IPS DF 6.9 (cell line): ENCODE results near the gene SNAPC5.
"Not testable (repeated sequence)": the region's sequence is repeated elsewhere in the genome, so short reads cannot be mapped to it uniquely, and the experiment has no call there.

Experiments used
- DNase-seq: peaks from one replicate; pipeline ENCODE4 v3.0.0-alpha.2; 2013; ENCODE audit warnings: low read depth, low spot score
- H3K27ac ChIP-seq: one replicate; pipeline ENCODE4 v1.5.1; 2013; ENCODE audit warnings: low read length, control low read depth
- H3K27me3 ChIP-seq: 2 replicates; pipeline ENCODE4 v1.6.1; 2013; ENCODE audit warnings: mild to moderate bottlenecking, low read length; ENCODE audit not compliant: control insufficient read depth, insufficient read depth
- H3K36me3 ChIP-seq: 2 replicates; pipeline ENCODE4 v1.6.1; 2013; ENCODE audit warnings: low read length; ENCODE audit not compliant: control insufficient read depth, insufficient read depth
- H3K4me1 ChIP-seq: 2 replicates; pipeline ENCODE4 v1.6.1; 2013; ENCODE audit warnings: low read length; ENCODE audit not compliant: control insufficient read depth, insufficient read depth
- H3K4me3 ChIP-seq: 2 replicates; pipeline ENCODE4 v1.5.1; 2013; ENCODE audit warnings: mild to moderate bottlenecking, low read length
- H3K9me3 ChIP-seq: 2 replicates; pipeline ENCODE4 v1.6.1; 2013; ENCODE audit warnings: low read length, inconsistent platforms; ENCODE audit not compliant: control insufficient read depth, insufficient read depth
- WGBS: extraction: QIAGEN DNeasy Blood & Tissue Kit; methylation state at CpG from one replicate; pipeline ENCODE4 v1.1.7; 2013; ENCODE audit warnings: mixed read lengths, missing lambda C conversion rate; ENCODE audit not compliant: insufficient read length, insufficient coverage; 5-methylcytosine and 5-hydroxymethylcytosine counted together

SNAPC5 gene

DNA sequence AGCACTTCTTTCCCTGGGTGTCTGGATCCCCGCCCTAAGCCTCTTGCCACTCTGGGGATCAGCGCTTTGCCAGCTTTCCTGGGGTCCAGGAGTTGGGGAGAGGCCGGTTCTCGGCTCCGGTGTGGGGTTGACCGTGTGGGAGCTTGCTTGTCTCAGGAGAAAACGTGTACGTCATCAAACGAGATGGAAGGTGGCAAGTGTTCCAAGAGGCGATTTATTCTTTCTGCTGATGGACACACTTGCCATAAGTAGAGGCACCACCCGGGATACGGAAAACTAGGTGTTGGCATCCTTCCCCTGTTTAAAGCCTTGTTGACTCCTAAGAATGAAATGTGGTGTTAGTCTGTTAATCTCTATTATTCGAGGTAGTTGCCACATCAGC is 7.9 kb upstream of the SNAPC5 start:
- H3K27me3 ChIP-seq: no peaks in the 10 kb centered on the region

DNA sequence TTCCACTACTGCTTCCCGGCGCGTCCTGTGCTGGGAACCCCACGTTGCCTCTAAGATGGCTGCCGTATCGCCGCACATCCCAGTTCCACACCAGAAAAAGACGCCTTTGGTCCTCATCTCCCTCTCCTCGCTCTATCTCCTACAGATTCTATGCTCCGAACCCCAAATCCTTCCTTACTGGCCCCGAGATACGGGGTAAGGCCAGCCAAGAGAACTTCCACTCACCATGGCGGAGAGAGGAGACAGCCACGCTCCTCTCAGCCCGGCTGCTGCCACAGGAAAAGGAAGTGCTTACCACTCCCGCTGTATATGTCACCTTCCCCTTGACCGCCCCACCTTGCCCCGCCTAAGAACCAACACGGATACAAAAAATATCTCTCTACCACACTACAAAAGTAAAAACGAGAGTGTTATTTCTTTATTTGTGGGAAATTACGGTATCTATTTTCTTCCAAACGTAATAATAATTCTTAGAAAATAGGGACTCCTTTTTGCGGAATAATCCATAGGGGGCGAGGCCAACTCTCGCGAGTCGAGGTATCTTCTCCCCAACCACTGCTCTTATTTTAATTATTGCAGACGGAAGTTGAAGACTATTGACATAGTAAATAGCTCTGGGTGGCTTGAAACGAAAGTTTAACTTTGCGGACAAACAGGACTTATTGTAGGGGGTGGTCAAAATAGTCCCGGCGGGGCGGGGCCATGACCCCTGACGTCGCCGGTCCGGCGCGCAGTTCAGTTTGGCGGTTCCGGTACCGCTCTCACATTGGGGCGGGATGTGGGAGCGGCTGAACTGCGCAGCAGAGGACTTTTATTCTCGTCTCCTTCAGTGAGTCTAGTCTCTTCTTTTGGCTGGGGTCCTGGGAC is 7.2 kb upstream of the SNAPC5 start, which contains the start of the genes RPL4 and ZWILCH:
Gene RPL4, minus strand, starts transcription at position 293 of the 867 bp plus-strand sequence. Its CDS starts 65 bp downstream, at position 228.
Gene ZWILCH, plus strand, starts transcription at position 764 of the 867 bp plus-strand sequence. Its CDS starts 13 bp downstream, at position 777.
- Histone ChIP-seq H3K27me3 (no peaks in the 10 kb centered on the region), H3K9me3 (no peaks in the 10 kb centered on the region), H3K4me1 (no peaks in the 10 kb centered on the region), H3K4me3 (peak within 1 kb of the TSS; percentile 70), H3K36me3 (peaks cover 26% of the 10 kb centered on the region), H3K27ac (no peak within 1 kb of the TSS)
- DNase-seq: no peak
- no CpG with 5 or more reads among the region's 46 CpGs for WGBS

More for the DNA sequence above, 7.9 kb upstream of the SNAPC5 start:
- Histone ChIP-seq H3K4me3 (peak overlapping the region; percentile 70), H3K36me3 (peaks cover 21% of the 10 kb centered on the region; the same call in 1 of the 2 replicates), H3K9me3 (no peaks in the 10 kb centered on the region), H3K4me1 (no peaks in the 10 kb centered on the region), H3K27ac (no peak overlapping the region)
- WGBS: no CpG with 5 or more reads among the region's 13 CpGs
- no peak for DNase-seq

DNA sequence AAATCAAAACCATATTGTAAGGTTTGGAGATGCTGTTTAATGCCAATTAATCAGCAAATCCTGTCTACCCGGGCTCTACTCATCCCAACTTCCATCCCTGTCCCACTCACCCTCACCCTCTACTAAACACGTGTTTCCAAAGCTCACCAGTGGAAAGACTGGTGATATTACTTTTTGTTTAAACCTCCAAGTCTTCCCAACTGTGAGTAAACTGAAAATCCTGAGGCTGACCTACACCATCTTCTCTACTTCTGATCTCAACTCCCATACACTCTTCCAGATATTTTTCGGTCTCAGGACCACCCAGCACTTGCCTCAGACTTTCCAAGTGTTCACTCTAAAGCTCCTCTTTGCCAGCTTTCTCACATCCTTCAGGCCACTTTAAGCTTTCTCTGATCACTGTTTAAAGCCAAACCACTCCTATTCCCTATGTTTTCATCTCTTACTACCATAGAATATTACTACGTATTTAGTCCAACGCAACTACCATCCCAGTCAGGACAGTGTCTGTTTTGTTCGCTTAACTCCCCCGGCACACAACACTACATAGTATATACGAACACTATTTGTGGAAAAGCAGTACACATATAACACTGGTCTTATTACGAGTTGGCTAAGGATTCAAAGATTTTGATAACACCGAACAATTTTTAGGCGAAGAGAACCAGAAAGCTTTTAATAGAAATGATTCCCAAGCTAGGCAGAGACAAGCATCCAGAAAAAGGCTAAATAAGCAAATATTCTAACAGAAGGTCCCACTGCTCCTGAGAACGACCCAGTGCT is 6.4 kb upstream of the SNAPC5 start:
- no peaks in the 10 kb centered on the region for H3K27me3 ChIP-seq
- DNase-seq: no peak
- peaks cover 30% of the 10 kb centered on the region for H3K36me3 ChIP-seq
- H3K4me3 ChIP-seq: peak overlapping the region; percentile 70
- H3K4me1 ChIP-seq: no peaks in the 10 kb centered on the region
- WGBS: no CpG with 5 or more reads among the region's 12 CpGs
- no peaks in the 10 kb centered on the region for H3K9me3 ChIP-seq
- no peak overlapping the region for H3K27ac ChIP-seq

DNA sequence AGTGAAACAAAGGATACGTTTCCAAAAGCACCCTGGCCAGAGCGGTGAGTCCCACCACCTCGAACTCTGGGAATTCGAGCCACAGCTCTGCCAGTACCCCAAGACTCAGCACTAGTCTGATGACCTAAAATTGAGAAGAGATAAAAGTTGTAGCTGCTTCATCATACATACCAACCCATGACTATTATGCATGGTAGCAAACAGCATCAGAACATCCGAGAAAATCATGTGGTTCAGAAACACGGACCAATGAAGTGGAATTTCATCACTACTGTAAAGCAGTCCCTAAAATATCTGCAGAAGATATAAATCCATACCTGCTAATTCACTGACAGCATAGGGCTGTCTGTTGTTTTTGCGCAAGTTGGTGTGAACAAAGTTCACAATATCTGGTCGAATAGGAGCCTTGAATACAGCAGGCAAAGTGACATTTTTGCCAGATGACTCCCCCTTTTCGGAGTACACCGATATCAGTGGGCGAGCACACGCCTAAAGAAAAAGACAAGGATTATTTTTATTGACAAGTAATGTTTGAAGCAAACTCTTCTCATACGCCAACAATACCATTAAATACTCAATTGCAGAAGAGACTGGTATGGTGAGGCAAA is 5.6 kb upstream of the SNAPC5 start:
- not testable (repeated sequence) for DNase-seq, H3K27me3 ChIP-seq, H3K9me3 ChIP-seq, H3K4me1 ChIP-seq, H3K27ac ChIP-seq
- WGBS: no CpG with 5 or more reads among the region's 13 CpGs
- peaks cover 35% of the 10 kb centered on the region for H3K36me3 ChIP-seq
- peak overlapping the region; percentile 21; the same call in 1 of the 2 replicates for H3K4me3 ChIP-seq

DNA sequence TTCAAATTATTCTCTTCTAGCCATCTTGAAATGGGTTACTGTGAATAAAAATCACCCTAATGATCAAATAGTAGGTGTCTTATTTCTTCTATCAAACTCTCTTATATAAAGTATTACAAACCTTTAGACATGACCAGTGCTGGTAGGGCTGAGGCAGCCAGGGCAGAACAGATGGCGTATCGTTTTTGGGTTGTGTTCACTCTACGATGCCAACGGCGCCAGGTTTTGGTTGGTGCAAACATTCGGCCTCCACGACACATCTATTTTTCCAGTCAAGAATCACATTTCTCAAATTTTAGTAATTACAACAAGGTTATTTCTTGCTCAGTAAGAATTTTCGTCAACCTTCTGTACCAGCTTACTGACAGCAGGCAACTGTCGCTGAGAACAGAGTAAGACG is 4.9 kb upstream of the SNAPC5 start:
- H3K4me3 ChIP-seq: no peak overlapping the region
- no peak overlapping the region for H3K27ac ChIP-seq
- peaks cover 35% of the 10 kb centered on the region for H3K36me3 ChIP-seq
- H3K27me3 ChIP-seq: no peaks in the 10 kb centered on the region
- H3K9me3 ChIP-seq: no peaks in the 10 kb centered on the region
- no CpG with 5 or more reads among the region's 10 CpGs for WGBS
- no peaks in the 10 kb centered on the region for H3K4me1 ChIP-seq
- DNase-seq: no peak

DNA sequence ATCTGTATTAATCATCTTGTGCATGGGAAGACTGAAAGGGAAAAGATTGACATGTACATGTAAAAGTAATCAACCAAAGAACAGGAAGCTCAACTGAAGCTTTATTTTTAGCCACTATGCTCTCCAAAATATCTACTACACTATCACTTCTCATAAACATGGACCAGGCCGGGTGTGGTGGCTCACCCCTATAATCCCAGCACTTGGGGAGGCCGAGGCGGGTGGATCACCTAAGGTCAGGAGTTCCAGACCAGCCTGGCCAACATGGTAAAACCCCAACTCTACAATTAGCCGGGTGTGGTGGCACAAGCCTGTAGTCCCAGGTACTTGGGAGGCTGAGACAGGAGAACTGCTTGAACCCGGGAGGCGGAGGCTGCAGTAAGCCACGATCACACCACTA is 2.8 kb upstream of the SNAPC5 start:
- not testable (repeated sequence) for H3K27me3 ChIP-seq, H3K4me1 ChIP-seq, H3K4me3 ChIP-seq, H3K27ac ChIP-seq, DNase-seq, H3K9me3 ChIP-seq
- H3K36me3 ChIP-seq: peaks cover 35% of the 10 kb centered on the region
- WGBS: no CpG with 5 or more reads among the region's 7 CpGs

DNA sequence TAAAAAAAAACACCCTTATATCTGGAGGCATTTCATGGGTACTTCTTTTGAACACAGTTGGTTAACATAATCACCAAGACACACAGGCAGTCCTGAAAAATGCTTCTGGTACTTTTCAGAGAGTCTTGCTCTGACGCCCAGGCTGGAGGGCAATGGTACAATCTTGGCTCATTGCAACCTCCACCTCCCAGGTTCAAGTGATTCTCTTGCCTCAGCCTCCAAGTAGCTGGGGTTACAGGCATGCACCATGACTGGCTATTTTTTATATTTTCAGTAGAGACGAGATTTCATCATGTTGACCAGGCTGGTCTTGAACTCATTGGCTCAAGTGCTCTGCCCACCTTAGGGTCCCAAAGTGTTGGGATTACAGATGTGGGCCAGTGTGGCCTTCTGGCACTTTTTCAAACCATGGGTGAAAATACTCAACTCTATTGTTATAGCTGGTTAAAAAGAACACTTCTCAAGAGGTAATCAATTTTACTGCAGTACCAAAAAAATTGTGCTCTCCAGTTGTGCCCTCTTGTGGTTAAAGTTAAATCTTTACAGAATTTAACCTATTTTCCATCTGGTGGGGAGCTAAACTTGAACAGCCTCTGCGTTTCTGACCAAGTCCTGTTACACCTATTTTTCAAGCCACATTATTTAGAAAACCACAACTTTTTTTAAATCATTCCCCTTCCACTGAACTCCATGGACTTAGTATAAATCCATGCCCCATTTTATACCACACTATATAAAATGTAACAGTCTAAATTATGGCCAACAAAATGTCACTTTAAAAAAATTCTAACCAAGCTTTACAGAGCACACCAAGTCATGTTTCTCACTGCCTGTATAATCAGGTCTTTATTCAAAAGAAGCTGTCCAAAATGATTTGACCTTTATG is 1.2 kb upstream of the SNAPC5 start:
- H3K36me3 ChIP-seq: peaks cover 35% of the 10 kb centered on the region
- no peaks in the 10 kb centered on the region for H3K9me3 ChIP-seq
- H3K27ac ChIP-seq: no peak overlapping the region
- H3K27me3 ChIP-seq: no peaks in the 10 kb centered on the region
- no peak for DNase-seq
- no peaks in the 10 kb centered on the region for H3K4me1 ChIP-seq
- no CpG with 5 or more reads among the region's 3 CpGs for WGBS
- no peak overlapping the region for H3K4me3 ChIP-seq

DNA sequence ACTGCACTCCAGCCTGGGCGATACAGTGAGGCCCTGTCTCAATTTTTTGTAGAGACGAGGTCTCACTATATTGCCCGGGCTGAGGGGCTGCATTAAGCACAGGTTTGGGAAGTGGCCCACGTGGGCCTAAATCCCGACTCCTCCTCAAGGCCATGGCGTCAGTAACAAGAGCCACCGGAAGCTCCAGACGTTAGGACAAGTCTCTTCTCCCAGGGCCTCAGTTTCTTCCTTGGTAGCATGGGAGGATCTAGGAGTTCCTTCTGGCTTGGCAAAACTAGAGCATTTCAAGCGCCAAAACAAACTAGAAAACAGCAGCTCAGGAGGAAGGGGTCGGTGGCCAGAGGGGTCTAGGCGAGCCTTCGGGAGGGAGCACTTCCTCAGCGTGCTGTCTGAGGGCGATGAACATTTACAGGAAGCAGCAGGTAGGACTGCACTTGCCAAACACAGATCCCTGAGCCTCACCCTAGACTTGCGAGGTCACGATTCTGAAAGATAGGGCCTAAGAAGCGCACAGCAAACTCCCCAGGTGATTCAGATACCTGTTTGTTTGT is 536 bp downstream of the SNAPC5 start:
- H3K9me3 ChIP-seq: no peaks in the 10 kb centered on the region
- H3K27me3 ChIP-seq: no peaks in the 10 kb centered on the region
- H3K4me3 ChIP-seq: peak overlapping the region; percentile 36; the same call in 1 of the 2 replicates
- peaks cover 26% of the 10 kb centered on the region for H3K36me3 ChIP-seq
- no CpG with 5 or more reads among the region's 17 CpGs for WGBS
- DNase-seq: no peak
- H3K27ac ChIP-seq: no peak overlapping the region
- no peaks in the 10 kb centered on the region for H3K4me1 ChIP-seq

DNA sequence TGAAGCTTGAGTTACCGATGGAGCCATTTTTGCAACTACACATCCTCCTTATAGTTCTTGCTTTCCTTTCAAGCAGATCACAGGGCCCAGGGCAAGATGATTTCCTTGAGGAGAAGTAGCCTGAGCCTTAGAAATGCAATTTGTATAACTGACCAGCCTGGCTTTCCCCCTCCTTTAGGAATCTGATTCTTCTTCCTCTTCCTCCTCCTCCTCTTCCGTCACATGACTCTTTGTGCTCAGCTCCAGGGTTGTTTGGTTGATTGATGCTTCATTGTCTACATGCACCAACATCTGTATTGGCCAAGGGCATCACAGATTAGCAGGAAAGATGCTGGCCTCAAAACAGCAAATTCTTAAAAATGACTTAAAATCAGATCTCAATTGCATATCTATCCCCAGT is 3.3 kb downstream of the SNAPC5 start:
- Histone ChIP-seq H3K27ac (no peak overlapping the region), H3K9me3 (no peaks in the 10 kb centered on the region), H3K27me3 (no peaks in the 10 kb centered on the region), H3K36me3 (peaks cover 20% of the 10 kb centered on the region; the same call in 1 of the 2 replicates), H3K4me1 (no peaks in the 10 kb centered on the region), H3K4me3 (no peak overlapping the region)
- no peak for DNase-seq
- WGBS: no CpG with 5 or more reads among the region's 2 CpGs
